GM12872 (cell line): Measurements from ENCODE around the gene PNPLA4.
A peak's percentile ranks its signal among the peaks of the same experiment; 100 is the strongest.

ENCODE experiments used
- CTCF ChIP-seq: IDR thresholded peaks from 3 replicates; pipeline ENCODE4 v1.5.1; 2011; ENCODE audit warnings: low read depth, mild to moderate bottlenecking, low read length, moderate library complexity; ENCODE audit not compliant: insufficient read depth

Gene PNPLA4

GRCh38 chrX:7948483-7948882, 21.3 kb upstream of the PNPLA4 start:
- no peak for TF ChIP-seq CTCF

GRCh38 chrX:7946960-7947359, 19.7 kb upstream of the PNPLA4 start:
- no peak for TF ChIP-seq CTCF

- no peak for TF ChIP-seq CTCF
Measured at GRCh38 chrX:7943600-7944245, 16.5 kb upstream of the PNPLA4 start.

DNA sequence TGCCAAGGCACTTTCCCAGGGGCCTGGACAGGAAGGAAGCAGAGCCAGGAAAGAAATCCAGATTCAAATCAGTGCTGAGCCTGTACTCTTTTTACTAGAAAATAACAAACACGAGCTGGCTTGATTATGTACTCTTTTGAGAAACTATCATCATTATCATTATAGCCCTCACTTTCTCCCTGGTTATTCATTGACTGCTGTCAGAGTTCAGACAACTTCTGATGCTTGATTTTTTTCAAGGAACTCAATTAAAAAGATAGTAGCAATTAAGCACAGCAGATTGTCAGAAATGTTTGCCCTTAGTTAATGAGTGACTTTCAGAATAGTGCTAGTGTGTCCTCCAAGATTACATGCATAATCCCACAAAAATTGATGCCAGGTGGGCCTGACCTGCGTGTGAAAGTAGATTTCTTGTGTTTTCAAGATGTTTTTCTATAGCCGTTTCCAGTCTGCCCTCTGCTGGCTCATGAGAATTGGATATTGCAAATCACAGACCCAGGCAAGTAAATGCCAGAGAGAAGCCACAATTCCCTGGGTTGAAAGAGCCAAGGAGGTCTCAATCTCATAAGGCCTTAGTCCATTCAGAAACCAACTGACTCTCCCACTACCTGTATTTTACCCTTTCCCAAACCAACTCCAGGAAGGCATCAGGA, 14.3 kb upstream of the PNPLA4 start:
- TF ChIP-seq CTCF: peak; percentile 32; the same call in 1 of the 3 replicates

GRCh38 chrX:7934026-7934425, 6.8 kb upstream of the PNPLA4 start:
- TF ChIP-seq CTCF: no peak

DNA sequence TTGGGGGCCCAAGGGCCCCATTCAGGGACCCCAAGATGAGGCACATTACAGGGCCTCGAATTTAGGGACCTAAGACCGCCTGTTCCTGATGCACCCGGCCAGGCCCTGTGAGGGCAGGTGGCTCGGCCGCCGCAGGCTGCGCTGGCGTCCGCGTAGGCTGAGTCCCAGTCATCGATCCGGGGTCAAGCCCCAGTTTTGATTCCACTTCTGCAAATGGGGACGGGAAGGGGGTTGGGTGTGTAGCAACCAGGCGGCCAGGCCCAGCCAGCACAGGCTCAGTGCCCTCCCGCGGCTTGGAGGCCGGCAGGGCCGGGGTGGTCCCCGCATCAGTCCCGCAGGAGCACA, 327 bp downstream of the PNPLA4 start:
- no peak for TF ChIP-seq CTCF

- TF ChIP-seq CTCF: no peak
Measured at GRCh38 chrX:7926501-7926900, 712 bp downstream of the PNPLA4 start.
